NCI-H748 (cell line): ENCODE results near the gene MACO1.

Source experiments
- DNase-seq: peaks from one replicate; lab custom pipeline; 2025; ENCODE audit not compliant: unreplicated experiment; lab: John Stamatoyannopoulos, UW

The MACO1 gene

DNA sequence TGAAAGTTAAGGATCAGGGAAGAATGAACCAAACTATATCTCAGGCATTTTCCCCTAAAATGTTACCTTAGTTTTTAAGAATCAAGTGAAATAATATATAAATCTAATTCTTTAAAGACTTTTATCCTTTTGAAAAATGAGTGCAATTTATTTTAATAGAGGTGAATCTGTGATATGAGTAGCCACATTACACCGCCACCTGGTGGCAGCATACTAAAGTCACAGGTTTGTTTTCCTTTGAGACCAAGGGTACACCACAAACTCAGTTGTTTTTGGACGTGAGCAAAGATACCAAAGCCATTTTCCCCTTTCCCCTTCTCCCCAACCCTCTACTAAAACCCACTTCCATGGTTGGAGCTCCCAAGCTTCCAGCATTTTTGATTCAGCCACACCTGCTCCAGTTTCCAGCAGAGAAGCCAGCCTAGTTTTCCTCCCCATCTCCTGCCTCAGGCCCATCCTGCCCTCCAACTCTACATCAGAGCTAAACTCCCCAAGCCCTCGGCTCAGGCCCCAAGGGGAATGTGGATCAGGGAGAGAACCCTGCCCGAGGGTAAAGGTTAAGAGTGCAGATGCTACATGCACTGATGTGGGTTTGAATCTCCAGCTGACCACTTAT, 89.9 kb downstream of the MACO1 start:
- DNase-seq = peak; percentile 24

DNA sequence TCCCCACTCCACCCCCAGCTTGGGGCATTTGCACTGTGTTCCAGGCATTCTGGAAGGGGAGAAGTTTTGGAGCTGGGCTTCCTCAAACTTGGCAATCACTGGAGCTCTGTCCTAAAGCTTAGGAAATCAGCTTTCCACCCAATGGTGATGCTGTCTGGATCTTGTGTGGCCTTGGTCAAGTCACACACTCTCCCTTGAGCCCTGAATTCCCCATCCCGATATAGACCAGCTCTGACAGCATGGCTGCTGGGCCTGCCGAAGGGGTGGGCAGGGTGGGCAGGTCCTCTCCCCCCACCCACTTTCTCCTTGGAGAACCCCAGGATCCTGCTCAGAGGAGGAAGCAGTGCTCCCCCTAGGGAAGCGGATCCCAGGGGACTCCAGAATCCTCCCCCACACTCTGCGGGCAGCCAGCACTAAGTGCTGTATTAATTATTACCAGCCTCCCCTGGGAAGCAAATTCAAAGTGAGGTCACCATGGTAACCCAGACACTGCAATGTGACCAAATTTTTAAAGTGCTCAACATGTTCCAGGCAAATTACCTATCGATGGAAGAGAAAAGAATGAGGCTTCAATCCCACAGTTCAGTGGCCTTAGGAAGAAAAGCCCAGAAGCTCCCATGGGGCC, 91.4 kb downstream of the MACO1 start:
- DNase-seq = no peak

DNA sequence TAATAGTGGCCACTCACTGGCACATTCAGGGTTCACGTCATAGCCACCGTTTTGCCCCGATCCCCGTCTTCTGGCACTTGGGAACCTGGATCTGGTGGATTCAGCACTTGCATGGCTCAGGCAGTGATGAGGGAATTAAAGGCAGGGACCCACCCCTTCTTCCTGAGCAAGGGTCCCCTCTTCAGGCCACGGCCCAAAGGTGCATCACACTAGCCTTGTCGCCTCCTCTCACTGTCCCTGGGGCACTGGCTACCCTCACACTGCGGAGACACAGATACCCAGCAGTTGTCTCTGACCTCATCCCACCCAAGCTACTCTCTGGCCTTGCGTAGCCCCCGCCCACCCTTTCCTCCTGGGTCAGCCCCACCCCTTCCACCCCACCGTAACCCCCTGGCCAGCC, 92.8 kb downstream of the MACO1 start:
- DNase-seq = no peak

DNA sequence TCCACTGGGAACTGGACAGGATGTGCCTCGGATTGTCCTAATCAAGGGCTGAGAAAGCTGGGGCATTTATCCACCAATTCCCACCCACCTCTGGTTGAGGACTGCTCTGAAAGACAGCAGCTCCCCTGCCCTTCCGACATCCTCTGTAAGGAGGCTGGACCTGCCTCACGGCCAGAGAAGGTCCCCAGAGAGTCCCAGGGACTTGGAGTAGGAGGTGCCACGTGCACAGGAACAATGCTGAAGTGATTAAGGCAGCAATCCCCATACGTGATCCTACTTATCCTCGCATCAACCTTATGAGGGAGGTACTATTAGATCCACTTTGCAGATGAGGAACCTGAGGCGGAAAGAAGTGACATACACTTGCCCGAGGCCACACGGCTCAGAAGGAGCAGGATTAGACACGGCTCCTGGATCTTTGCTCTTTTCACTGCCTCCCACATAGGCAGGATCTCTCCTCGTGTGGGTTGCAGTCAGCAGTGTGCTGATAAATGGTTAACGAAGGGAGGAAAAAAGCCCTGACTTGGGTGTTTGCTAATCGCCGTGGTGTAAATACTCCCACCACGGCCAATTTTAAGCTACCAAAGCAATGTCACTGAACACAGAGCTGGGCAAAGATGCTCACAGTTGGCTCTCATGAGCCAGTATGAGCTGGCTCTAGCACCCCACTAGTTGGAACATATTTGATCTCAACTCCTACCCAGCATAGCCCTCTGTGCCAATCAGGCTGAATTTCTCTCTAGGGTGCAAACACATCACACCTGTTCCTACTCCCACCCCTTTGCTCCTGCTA, 94.1 kb downstream of the MACO1 start:
- DNase-seq = no peak

DNA sequence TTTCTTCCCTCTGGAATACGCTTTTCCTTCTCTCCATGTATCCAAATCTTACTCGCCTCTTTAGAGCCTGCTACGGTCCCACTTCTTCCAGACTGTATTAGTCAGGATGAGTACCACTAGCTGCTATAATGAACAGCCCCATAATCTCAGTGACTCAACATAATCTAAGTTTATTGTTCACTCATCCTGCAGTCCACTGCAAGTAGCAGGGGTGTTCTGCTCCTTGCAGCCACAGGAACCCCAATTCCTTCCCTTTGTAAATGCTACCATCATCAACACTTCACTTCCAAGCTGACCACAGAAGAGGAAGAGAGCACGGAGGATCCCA, 94.6 kb downstream of the MACO1 start:
- no peak for DNase-seq

DNA sequence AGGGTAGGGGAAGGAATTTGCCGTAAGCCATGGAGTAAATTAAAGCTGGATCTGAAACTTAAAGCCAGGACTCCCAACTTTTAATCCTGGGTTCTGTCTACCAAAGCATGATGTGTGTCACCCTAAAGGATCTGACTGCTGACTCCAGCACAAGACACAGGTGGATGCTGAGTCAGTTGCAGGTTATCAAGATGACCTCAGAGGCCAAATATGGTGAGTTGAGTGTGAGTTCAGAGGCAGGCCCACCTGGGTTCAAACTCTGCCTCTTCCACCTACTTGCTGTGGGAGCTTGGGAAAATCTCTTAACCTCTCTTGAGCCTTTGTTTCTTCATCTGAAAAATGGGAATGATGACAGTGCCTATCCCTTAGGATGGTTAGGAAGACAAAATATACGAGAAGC, 96.1 kb downstream of the MACO1 start:
- DNase-seq = no peak

DNA sequence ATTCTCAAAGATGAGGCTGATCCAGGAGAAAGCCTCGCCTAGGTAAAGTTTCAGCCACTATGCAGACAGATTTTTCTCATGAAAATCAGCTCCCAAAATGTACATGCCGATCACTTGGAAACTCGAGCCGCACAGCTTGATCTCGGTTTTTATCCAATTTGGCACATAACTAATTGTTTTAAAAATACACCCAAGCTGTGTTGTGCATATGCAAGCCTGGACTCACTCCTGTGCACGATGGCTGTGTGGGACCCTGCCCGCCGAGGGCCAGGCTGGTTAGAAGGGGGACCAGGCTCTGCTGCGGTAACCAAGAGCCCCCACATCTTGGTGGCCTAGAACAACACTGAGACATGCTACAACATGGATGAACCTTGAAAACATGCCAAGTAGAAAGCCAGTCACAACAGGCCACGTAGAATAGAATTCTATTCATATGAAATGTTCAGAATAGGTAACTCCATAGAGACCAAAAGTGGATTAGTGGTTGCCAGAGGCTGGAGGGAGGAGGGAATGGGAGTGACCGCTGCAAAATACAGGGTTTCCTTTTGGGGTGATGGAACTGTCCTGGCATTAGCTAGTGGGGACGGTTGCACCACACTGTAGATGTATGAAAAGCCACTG, 96.6 kb downstream of the MACO1 start:
- no peak for DNase-seq

DNA sequence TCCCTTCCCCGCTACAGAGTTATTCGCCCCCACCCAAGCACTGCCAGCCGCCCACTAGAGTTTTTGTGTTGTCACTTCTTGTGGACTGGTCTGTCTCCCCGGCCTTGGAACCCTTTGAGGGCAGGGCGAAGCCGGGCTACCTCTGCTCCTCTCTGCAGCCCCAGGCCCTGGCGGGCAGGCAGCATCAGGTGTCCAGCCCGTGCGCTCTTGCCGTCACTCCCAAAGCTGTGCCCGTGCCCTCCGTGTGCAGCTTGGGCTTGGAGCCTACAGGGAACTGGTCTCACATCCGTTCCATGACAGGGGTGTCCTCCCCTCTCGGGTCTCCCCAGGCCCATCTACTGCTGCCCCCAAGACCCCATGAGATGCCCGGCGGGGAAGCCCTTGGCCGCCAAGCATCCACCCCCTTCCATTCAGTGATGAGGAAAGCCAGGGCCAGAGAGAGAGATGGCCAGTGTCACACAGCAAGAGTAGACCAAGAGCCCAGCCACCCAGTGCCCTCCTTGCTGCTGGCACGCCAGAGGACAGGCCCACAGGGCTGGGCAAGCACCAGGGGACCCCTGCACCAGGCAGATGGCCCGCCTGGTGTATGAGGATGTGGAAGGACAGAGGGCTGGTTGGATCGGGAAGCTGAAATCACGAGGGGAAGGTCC, 97.4 kb downstream of the MACO1 start:
- DNase-seq = no peak

DNA sequence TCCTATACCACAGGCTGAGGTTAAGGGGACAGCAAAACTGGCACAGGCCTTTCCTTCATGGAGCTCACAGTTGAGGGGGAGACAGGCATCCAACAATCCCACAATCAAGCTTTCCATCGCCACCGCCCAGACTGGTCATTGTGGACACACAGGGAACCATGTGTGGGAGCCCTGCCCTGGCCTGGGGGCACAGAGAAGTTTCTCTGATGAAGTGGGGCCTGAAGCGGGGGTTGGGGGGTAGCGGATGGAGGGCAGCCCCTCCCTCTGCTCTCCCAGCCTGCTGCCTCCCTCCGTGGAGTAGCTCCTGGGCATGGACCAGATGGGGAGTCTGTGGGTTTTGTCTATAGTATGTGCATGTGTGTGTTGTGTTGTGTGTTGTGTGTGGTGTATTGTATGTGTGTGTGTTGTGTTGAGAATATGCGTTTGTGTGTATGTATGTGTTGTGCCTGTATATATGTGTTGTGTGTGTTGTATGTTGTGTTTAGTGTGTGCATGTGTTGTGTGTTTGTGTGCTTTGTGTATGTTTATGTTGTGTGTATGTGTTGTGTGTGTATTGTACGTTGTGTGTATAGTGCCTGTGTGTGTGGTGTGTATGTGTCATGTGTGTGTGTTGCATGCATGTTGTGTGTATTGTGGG, 98.3 kb downstream of the MACO1 start:
- DNase-seq = no peak

DNA sequence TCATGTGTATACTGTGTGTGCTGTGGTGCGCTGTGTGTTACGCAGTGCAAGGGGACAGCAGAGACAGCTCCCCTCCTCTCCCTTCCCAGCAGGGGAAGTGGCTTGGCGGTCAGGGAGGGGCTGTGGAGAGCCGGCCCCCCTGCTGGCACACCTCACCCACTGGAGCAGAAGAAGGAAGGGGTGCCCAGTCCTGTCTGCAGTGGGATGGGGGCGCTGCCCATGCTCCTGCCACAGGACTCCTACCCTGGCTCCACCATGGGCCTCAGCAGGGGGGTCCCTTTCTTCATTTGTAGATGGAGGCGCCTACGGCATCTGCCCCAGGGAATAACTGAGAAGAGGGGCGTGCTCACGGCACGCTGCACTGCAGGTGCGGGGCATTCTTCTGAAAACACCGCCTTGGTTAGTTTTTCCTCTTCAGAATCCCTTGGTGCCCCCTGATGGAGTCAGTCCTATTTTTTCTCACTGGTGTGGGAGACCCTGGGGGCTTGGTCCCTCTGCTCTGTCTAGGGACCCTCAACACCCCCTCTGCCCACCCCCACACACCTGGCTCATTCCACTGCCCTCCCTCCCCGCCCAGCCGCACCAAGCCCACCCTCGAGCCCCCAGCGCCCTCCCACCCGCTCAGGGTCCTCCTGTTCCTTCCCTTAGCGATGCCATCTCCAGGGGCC, 99.0 kb downstream of the MACO1 start:
- no peak for DNase-seq

DNA sequence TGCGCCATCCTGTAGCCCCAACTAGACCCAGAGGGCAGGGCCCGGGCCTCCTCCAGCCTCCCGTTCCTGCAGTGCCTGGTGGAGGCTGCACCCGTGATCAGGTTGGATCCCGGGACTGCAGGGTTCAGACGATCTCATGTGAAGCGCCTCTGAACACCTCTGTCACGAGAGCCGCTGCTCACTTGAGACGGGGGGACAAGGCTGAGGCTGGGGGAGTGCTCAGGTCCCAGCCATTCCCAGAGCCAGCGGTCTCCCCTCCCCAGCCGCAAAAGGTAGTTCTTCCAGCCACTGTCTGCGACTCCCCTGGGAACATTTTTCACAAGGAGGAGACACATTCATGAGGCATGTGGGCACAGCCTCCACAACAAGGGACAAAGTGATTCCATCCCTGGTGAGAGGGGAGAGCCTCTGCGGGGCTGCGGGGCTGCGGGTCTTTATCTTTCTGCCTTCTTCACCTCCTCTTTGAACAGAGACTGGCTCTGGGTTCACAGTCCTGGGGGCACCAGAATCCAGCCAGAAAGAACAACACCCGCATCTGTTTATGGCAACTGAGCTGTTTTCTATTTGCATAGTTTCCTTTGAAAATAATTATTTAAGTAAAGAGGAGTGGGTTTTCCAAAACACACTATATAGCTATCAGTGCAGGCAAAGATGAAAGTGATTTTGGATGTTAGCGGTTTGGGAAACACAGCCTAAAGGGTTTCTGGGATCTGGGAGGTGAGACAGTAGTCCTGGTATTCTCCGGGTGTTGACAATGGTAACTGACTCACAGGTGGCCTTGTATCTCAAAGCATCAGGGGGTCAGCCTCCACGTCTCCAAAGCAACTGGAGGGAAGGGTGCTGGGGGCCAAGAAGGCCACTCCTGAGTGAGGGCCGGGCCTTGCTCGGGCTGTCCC, 99.7 kb downstream of the MACO1 start:
- no peak for DNase-seq

DNA sequence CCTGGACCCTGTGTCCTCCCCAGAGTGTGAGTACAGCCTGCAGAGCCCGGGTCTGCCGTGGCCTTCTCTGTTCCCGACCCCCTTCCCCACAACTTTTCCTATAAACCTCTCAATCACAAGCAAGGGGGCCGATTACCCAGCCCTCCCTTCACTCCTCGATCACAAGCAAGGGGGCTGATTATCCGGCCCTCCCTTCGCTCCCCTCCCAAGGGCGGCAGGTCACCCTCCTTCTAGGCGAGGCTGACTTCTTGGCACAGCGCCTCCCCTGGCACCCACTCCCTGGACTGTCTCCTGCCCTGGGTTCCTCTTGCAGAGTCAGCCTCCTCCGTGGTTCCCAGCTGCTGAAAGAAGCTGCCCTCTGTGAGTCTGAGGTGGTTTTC, 100.4 kb downstream of the MACO1 start:
- DNase-seq = no peak

DNA sequence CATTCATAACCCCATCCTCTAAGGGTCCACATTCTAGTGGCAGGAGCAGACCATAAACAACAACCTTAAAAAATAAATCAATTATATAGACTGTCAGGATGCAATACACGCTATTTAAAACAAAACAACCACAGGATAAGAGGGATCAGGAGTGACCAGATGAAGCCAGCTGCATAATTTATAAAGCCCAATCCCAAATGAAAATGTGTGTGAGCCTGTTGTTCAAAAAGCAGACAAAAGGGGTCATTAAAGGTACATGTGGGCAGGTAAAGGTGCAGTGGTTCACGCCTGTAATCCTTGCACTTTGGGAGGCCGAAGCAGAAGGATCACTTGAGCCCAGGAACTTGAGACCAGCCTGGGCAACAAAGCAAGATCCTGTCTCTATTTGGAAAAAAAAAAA, 102.3 kb downstream of the MACO1 start:
- DNase-seq = no peak

DNA sequence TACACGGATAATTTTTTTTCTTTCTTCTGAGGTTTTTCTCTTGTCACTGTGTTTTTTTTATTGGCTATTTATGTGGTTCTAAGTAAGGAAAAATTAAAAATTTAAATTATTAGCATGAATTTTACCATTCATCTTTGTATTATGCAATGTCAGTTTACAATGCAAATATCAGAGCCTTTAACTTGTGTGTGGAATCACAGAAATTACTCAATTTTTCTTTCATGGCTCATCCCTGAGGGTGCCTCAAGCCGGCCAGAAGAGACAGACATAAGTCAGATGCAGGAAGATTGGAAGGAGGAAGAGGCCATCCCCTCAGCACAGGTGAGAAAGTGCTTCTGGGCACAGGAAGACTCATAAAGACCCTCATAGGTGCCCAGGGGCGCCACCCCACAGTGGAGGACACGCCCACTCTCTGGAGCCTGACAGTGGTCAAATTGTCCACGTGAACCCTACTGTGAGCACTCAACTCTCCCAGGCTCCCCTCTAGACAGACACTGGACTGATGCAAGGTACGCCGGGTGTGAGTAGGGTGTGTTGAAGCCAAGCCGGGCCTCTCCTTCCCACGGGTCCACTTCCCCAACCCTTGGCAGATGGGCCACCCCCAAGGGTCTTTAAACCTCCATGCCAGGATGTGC, 103.2 kb downstream of the MACO1 start:
- DNase-seq = no peak

DNA sequence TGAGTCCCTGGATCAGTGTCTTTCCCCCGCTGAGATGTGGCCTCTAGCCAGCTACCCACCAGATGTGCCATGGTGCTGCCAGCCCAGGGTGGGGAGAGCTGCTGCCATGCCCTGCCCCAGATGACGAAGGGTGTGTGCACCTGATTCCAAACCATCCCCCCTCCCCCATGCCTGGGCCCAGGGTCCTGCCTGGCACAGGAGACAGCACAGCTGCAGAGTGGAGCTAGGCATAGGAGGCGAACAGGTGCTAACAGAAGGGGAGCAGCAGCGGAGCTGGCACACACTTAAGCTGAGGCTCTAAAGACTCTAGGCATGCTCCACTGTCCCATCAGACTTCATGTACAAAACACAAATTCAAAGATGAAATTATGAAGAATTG, 103.7 kb downstream of the MACO1 start:
- DNase-seq = no peak

DNA sequence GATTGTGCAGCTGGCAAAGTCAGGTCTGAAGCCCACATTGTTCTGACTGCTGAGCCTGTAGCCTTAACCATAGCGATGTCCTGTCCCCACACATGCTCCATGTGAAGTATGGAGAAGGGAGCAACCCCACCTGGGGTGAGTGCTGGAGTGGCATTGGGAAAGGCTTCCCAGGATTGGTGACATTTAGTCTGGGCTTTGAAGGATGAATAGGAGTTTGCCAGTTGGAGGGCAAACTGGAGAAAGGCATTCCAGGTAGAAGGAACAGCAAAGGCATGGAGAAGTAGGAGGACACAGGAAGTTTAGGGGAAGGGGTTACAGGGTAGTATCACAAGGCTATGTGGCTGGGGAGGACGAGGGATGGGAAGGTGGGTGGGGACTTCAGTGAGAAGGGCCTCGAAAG, 105.4 kb downstream of the MACO1 start:
- no peak for DNase-seq

DNA sequence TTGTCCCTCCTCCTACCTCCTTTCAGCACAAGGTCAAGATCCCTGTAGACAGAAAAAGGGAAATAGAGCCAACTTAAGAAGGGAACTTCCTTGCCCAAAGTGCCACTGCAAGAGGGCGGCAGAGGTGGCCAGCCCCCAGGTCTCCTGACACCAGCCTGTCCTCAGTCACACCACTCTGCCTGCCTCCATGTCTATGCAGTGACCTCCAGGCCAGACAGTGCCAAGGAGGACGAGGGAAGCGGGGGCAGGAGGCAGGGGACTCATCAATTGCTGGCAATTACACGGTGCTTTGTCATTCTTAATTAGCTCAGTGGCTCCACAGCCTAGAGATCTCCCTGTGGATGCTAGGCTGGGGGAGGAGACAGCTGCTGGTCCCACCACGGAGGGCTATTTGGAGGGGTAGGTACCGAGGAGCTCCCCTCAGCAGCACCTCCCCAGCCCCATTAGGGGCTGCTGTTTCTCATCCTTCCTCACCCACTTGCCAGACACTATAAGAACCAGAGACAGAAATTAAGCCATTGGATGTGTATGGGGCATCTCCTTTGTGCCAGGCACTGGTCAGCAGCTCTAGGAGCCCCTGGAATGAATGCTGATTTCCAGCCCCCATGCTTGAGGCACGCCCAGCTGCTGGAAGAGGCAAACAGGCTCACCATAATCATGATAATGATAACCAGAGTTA, 106.6 kb downstream of the MACO1 start:
- no peak for DNase-seq

DNA sequence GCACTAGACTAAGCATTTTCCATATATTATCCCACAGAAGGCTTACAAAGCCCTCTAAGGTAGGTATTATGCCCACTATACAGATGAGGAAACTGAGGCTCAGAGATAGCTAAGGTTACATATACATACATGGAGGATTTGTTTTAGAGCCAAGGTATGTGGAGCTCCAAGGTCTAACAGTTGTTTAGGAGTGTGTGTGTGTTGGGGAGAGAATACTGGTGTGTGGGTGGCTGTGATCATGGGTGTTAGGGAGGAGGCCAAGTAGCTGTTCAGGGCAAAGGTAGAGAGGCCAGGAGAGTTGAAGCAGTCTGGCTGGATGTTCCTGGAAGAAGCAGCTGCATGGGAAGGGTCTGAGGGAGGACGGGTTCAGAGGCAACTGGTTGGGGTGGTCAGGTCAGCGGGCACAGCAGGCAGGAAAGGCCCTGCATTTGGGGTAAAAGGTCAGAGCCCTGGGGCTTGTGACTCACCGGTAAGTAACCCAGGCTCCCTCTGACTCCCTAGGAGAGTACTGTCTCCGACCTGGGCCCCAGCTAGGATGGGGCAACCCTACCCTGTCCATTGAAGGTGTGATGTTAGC, 107.6 kb downstream of the MACO1 start:
- DNase-seq = no peak
